RPMI7951 (cell line): ENCODE measurements around the gene NFRKB. TPM values are rescaled to one million over a fixed set of nuclear protein-coding genes. Genes with fewer than 3 reads are reported as not detected.

Experiments used
- DNase-seq: peaks from one replicate; pipeline ENCODE4 v3.0.0-alpha.2; 2012; ENCODE audit warnings: low read depth
- total RNA-seq: library from RNA; depleted of rRNA; stranded (reverse); fragments of >200 nt; shearing (Covaris generic); gene quantifications from 2 replicates; pipeline ENCODE4 v1.2.3, GENCODE V29; 2014; rRNA removed

The NFRKB gene
- 13.8 and 18.5 TPM in 2 replicates for total RNA-seq

DNA sequence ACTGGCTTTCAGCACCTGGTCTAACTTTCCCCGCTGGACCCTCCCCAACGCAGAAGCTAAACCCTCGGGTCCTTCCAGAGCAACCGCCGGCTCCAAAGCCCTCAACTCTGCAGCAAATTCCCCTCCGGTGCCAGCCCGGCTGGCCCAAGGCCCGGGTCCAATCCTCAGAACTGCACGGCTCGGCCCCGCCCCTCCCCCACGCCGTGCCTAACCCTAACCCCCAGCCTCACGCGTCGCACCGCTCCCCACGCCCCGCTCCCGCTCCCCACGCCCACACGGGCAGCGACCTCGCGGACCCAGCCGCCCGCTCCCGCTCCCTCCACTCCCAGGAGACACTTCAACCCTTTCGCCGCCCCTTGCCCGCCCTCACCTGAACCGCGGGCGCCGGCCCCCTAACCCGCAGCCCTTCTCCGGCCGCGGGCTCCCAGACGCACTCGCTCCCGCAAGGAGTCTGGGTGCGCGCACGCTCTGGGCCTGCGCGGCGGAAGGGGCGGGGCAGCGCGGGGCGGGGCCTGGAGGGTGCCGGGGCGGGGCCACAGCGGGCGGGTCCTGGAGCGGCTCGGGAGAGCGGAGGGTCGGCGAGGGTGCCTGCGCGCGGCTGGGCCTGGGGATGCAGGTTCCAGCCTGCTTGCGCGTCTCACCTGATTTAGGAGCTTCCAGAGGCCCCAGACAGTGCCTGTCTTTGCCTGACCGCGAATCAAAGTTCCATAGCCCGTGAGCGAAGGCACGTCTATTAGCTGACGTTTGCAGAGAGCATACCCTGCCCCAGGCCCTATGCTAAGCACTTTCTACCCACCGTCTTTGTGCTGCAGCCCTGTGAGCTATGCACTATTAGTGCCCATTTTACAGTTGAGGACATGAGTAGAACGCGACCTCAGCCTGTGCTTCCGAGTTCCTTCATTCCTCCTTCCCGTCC, at the start of gene NFRKB:
Gene NFRKB, minus strand, starts transcription at position 453 of the 916 bp plus-strand sequence. CDS start 2,729 bp downstream, outside the sequence.
- peak; percentile 67 for DNase-seq

DNA sequence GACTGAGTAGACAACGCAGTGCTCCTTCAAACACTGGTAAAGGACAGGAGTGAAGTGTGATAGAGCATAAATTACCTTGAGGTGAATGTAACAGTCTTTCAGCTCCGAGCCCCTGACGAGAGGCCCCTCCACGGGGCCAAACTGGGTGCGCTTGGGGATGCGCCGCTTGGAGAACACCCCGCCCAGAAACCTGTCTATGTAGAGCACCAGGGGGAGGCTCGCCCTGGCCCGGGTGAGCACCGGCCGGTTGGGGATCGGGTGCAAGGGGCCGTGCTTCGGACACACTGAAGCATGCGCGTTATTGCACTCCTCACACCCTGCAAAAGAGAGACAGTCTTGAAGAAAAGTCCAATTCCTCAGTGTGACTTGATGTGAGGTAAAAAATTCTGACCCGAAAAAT, 49.3 kb upstream of the NFRKB start:
- DNase-seq = no peak

DNA sequence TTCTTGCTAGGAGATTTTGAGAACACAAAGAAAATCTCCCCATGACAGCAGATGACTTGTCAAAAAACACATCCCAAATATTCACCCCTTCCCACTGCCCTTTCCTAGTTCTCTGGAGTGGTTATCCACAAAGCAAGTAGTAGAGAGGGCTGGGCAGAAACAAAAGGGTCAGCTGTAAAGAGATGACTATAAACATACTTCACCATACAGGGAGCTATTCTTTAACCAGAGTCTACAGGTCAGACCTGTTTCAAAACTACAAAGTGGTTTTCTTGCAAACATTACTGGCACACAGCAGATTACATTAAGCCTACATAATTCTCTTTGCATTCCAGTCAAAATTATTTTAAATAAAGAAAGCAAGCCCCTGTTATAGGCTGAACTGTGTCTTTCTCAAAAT, 47.7 kb upstream of the NFRKB start:
- DNase-seq = no peak

DNA sequence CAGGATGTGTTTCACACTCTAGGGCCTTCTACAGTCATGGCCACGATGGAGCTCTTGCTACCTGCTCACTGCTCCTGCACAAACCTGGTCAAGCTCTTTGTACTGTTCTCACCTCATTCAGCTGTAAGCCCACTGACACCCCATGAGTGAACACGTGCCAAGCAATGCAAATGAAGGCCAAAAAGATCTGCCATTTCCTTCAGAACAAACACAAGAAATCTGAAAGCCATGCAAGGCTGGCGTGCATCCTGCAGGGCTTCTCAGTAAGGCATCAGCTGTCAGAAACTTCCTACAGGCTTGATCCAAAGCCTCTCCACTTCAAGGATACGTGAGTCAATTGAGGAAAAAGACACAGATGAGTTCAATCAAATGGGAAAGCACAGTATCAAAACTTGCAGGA, 44.1 kb upstream of the NFRKB start:
- DNase-seq = no peak

DNA sequence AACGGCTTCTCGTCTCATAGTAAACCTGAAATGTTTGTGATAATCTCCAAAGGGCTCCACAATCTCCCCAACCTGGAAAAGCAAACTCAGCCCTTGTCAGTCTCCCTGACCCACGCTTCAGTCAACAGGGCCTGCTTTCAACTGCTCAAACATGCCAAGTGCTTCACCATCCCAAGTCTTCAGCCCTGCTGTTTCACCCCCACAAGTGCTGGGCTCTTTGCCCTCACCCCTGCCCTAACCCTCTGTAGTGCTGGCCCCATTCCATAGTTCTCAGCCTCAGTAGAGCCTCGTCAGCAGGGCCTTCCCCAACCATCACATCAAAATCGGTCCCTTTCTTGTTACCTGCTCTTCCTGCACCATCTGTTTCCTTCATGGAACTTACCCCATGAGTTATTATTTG, 43.4 kb upstream of the NFRKB start:
- DNase-seq = no peak

DNA sequence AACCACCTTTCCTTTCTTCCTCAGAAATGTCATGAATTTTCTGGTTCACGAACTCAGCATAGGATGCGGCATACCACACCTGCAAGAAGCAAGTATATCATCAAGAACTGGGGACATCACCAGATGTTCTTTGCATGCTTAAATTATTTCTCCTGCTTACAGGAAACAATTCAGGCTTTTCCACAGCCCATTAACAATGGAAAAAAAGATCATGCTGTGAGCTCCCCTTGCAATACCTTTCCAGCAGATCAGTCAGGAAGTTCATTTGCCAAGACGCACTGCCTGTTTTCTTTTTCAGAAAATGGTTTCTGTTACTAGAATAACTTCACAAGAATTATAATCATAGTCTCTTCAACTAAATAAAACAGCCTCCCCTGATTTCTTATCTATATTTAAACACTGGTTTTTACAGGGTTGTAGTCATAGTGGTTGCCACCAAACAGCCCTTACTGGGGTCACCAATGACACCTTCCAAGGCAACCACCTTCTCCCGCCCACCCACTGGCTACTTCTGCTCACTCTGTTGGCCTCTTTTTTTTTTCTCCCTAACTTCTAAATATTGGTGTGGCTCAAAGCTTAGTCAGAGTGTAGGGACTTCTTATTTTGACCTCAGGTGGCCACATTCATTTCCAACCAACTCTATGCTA, 42.3 kb upstream of the NFRKB start:
- DNase-seq = no peak

DNA sequence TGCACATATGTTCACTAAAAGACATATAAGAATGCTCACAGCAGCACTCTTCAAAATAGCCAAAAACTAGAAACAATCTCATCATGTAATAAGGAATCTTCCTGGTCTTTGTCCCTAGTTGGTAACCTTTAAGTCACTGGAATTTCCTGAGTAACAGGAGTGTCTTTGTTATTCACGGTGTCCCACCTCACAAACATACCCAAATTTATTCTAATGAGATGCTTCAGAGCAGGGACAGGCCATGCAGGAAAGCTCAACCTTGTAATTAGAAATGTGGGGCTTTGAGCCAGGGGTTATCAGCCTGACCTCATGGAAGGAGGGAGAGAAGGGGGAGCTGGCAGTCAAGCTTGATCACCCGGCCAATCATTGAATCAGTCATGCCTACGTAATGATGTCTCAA, 40.3 kb upstream of the NFRKB start:
- no peak for DNase-seq

DNA sequence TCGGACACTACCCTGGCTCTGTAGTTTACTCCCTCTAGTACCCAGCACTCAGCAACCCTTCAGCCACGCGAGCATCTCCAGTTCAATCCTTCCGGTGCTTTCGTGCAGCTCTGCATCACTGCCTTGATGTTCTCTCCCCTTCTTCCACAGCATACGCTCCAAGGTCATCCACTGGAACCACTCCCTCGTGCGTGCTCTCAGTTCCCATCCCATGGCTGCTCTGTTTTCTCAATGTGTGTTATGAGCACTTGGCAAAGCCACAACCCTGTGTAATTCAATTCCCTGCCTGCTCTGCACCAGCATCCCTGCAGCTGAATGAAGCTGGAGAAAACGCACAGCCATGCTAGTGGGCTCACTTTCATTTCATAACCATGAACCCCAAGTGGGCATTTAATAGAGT, 38.5 kb upstream of the NFRKB start:
- DNase-seq = no peak

DNA sequence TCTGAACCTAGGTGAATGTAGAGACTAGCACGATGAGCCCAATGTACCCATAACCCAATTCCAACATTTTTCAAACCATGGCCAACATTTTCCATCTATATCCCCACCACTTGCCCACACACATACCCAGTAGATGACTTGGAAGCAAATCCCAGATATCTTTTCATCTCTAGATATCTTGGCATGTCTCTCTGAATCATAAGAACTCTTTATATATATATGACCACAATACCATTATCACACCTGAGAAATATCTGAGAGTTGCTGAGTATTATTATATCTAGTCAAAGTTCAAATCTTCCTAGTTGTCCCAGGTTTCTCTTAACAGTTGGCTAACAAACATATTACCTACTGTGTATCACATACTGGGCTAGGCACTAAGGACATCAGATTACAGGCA, 37.9 kb upstream of the NFRKB start:
- DNase-seq = no peak

DNA sequence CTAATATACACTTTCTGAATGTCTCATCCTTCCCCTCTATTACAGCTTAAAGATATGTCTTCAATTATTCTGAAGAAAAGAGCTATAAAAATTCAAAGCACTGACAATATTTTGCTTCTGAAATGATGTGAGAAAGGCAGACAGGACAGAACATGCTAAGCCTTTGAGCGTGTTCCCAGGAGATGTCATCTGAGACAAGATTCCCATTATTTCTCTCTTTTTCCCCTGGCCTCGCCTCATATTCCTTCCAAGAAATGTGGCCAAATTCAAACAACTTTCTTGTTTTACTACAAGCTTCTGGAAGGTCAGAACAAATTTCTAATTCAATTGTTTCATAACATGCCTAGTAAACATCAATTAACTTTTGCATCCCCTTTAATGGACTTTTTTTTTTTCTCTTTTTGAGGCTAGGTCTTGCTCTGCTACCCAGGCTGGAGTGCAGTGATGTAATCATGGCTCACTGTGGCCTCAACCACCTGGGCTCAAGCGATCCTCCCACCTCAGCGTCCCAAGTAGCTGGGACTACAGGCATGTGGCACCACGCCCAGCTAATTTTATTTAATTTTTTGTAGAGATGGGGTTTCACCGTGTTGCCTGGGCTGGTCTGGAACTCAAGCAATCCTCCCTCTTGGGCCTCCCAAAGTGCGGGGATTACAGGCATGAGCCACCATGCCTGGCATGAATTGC, 37.1 kb upstream of the NFRKB start:
- no peak for DNase-seq

DNA sequence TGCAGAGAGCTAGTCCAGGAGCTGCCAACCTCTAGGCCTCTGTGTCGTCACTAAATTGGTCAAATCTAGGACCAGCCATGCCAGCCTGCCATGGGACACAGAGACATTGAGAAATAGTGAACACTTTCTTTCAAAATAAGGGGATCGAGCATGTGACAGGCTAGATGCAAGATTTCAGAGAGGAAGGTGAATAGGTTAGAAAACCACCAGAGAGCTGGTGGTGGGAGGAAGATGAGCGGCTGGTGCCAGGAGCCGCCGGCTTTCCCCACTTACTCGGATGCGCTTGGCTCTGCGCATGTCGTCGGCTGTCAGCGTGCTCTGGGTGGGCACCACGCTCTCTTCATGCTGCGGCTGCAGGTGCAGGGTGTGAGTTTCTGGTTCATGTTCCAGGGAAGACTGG, 35.4 kb upstream of the NFRKB start:
- DNase-seq = no peak

DNA sequence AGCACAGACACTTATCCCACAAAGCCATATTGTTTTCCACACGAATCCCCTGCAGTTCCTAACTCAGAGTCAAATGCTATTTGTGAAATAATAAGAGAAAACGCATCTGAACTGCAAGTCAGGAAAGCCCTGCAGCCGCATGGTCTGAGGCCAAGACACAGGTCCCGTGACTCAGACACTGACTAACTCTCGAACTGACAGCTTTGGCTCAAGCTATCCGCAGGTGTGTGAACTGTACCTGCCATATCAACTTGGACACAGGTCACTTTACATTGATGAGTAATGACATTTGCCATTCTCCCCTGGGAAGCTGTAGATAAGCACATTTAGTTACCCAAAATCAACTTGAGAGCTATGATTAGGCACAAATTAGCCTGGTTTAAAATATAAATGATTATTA, 34.9 kb upstream of the NFRKB start:
- DNase-seq = peak; percentile 40

DNA sequence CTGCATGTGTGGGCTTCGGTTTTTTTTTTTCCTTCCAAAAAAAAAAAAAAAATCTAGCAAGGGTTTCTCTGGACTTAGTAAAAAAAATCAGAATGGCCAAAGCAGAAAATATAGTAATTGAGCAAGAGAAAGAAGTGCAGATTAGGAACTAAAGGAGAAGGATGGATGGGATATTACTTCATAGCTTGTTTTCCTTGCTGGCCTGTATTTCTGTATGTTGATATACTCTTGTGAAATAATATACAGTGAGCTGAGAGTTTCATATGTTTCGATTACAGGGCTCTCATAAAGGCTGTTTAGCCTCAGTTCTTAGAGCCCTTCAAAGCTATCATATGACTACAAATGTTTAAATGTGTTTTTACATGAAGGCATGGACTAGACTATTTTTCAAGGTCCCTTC, 34.3 kb upstream of the NFRKB start:
- no peak for DNase-seq

DNA sequence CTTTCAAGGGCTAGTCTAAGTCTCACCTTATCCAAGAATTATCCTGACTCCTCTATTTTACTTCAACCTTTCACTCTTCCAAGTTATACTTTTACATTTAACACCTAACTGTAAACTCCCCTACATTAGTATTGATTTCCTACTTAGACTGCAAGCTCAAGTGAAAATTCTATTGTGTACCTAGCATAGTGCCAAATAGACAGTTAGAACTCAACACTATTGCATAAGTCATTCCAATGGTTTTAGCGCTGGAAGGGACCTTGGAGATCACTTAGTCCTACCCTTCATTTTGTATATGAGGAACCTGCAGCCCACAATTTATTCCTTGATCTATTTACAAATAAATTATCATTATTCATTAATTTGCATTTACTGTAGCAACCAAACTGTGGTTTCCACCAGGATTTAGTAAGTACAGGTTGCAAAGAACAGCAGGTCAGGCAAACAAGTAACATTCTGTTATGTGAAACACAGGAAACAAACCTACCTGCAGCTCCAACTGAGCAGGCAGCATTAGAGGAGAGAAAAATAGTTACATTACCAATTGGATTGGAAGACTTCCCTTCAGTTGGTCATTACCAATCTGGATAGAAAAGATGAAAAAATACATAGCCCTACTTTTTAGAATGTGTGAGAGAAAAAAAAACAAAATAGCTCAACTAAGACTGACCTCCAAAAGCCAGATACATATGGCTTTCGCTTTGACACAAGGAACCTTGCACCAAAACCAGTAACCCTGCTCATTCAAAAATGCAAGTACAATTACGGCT, 33.7 kb upstream of the NFRKB start:
- no peak for DNase-seq

DNA sequence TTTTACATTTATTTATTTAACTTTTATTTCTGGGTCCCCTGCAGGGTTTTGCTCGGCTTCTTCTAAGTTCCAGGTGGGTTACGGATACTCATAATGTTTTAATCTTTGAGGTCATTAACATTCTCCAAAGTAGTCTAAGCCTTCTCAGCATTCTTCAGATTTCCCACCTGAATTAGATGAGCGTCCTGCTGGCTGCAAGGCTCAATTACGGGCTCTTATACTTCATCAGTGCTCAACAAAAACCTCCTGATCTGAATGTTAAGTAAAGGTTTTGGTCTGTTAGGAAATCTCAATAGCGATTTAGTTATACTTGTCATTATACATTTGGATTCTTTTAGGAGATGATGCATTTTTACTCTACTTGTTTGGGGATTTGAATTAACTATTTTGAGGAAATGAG, 27.3 kb upstream of the NFRKB start:
- no peak for DNase-seq

DNA sequence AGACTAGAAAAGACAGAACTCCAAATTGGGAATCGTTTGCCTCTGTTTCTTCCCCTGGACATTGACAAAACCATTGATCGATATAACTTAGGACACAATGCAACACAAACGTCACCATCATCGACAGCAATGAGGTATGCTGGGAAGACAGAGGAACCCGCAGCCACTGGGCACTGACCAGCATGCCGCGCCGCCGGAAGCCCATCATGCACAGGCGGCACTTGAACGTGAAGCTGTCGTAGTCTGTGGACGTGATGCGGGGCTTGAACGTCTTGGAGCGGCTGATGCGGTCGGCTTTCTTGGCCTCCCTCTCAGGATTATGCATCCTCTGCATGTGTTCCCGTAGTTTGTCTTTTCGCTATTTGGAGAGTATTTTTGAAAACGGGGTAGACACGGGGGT, 23.0 kb upstream of the NFRKB start:
- no peak for DNase-seq

DNA sequence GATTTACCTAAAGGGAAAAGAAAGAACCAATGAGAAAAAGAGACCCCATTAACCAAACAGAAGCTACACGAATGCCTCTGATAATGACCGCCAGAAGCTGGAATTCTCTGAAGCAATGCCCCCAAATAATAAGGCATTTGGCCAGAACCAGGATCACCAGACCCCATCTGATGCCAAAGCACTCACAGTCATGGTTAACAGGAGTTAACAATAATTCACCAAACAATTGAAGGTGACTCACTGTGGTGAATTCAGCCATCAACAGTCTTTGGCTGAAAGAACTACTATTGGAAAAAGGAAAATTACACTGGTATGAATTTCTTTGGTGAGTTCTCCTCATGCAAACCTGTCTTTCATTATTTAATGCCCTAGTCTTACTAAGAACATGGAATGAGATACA, 21.9 kb upstream of the NFRKB start:
- DNase-seq = no peak

DNA sequence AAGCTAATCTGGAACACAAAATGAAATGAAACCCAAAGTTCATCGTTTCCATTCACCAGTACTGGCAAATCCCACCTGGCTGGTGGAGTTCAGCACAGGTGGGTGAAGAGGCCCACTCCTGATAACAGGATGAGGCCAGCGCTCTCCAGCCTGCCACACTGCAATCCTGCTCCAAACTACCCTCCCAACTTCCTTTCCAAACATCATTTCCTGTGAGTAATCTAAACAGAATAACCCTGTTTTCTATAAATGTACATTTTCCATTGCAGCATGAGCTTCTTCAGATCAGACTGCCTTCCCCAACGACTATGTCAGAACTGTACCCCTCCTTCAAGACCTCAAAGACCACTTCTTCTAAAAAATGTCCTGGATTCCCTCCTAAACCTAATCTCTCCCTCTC, 15.9 kb upstream of the NFRKB start:
- no peak for DNase-seq

DNA sequence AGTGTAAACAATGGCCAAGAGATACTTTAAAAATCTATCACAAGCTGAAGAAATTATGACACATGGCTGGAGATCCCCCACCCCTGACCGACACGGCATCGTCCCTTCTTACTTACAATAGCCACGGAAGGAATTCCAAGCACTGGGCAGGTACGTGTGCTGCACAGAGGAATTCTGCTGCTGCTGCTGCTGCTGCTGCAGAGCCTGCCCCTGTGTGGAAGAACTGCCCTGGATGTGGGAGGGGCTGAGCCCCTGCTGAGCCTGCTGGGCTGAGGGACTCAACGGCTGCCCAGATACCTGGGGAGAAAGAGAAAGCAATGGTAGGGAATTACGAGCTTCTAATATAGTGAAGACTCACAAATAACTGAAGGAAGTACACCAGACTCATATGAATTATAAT, 15.0 kb upstream of the NFRKB start:
- DNase-seq = no peak

DNA sequence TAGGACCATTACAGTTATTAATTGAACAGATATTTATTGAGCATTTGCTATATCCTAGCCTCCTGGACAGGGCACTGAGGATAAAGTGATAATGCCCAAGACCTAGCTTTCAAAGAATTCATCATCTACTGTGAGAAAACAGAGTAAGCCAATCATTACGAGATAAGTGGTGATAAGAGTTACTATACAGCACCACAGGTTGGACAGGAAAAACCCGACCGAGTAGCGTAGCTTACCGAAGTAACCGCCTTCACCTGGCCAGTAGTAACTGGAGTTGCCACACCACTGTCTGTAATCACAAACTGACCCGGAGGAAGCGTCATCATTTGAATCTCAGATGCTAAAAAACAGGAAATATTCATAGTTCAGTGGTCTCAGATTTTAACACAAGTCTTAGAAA, 10.0 kb upstream of the NFRKB start:
- no peak for DNase-seq

DNA sequence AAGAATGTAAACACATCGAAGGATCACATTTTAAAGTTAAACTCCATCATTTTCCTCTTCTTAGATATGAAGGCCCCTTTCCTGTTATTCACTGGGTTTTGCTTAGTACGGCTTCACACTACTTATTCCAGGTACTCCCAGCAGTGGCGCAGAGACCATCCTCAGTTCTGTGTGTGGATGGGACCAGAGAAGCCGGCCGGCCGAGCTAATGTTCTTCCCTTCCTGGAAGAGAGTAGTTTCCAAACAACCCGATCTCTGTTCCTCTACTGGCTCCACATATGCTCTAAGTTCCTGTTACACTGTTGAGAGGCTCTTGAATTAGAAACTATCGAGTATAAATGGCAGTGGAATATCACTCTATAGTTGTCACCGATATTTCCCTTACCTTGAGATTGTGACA, 684 bp upstream of the NFRKB start:
- DNase-seq = peak; percentile 20
